Mucosa of rectum (tissue), 2 donors: ENCODE results near the gene CLSTN1.

Experiments used
- H3K27ac ChIP-seq, 2 donors: one replicate each; pipeline ENCODE4 v1.7.0; 2013; ENCODE audit warnings: inconsistent platforms in 2 of 2, low read depth in 2 of 2, low read length in 2 of 2
- H3K27me3 ChIP-seq, 2 donors: one replicate each; pipeline ENCODE4 v1.7.0; 2013; ENCODE audit warnings: low read length in 2 of 2; ENCODE audit not compliant: control insufficient read depth in 2 of 2, insufficient read depth in 2 of 2
- H3K36me3 ChIP-seq, 2 donors: one replicate each; pipeline ENCODE4 v1.7.0; 2013; ENCODE audit warnings: low read length in 2 of 2; ENCODE audit not compliant: control insufficient read depth in 2 of 2, insufficient read depth in 2 of 2
- H3K4me1 ChIP-seq, 2 donors: one replicate each; pipeline ENCODE4 v1.7.0; 2013; ENCODE audit warnings: low read length in 2 of 2, mild to moderate bottlenecking in 1 of 2; ENCODE audit not compliant: control insufficient read depth in 2 of 2, insufficient read depth in 2 of 2
- H3K4me3 ChIP-seq, 2 donors: one replicate each; pipeline ENCODE4 v1.7.0; 2013; ENCODE audit warnings: low read length in 2 of 2
- H3K9ac ChIP-seq, 2 donors: one replicate each; pipeline ENCODE4 v1.7.0; 2013; ENCODE audit warnings: low read length in 2 of 2, low read depth in 1 of 2, mild to moderate bottlenecking in 1 of 2
- H3K9me3 ChIP-seq, 2 donors: one replicate each; pipeline ENCODE4 v1.7.0; 2013; ENCODE audit warnings: low read length in 2 of 2; ENCODE audit not compliant: control insufficient read depth in 2 of 2
- donor health status: healthy.
- donor health status: Normal muscosa, but diverticular disease.

CLSTN1 gene

DNA sequence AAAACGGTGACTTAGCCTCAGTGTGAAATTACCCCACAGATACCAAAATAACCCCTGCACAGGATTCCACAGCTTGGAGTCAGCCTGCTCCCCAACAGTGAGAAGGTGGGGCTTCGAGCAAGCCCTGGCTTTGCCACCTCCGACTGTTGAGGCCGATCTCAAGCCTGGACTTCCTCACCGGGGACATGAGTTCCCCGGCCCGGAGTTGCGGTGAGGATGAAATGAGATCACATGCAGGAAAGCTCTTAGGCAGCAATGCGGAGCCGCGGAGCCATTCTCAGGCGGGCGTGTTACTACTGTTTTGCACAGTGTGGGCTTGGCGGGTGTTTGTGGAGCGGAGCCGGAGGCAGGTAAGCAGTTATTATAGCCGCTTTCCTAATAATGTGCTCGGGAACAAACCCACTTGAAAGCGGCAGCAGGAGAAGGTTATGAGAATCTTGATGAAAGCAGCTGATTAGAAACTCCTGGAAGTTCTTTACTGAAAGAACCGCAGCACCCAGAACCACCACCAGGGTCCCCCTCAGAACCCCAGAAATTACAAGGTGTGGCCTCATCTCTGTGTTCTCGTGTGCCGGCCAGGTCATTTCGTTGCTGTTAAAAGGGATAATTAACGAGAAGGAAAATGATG is 3.9 kb upstream of the CLSTN1 start:
- no peak overlapping the region for H3K27ac ChIP-seq
- no peak overlapping the region for H3K4me3 ChIP-seq
- no peaks in the 10 kb centered on the region for H3K36me3 ChIP-seq

DNA sequence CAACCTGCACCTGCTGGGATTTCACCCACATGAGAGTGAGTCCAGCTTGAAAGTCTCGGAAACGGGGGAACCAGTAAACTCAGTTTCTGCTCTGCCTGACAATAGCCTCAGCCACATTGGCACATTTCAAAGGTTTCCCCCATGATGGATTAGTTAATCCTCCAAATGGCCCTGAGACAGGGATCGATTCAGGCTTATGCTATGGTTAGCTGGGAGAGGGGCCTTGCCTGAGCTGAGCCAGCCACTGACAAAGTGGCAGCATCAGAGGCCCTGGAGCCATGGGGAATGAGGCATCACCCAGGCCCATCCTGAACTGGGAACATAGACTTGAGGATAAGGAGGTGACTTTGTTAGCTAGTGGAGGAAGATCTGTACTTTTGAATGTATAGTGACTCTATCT is 2.9 kb upstream of the CLSTN1 start:
- peak overlapping the region; percentile 97 to 98 for H3K27ac ChIP-seq
- H3K9ac ChIP-seq = peak overlapping the region in 1 of 2 donors; percentile 94
- H3K4me3 ChIP-seq = no peak overlapping the region
- no peaks in the 10 kb centered on the region for H3K9me3 ChIP-seq
- peaks cover 27 to 34% of the 10 kb centered on the region in 2 donors for H3K4me1 ChIP-seq
- no peaks in the 10 kb centered on the region for H3K36me3 ChIP-seq
- no peaks in the 10 kb centered on the region for H3K27me3 ChIP-seq

More for the DNA sequence above, 3.9 kb upstream of the CLSTN1 start:
- Histone ChIP-seq H3K4me1 (peaks cover 19 to 25% of the 10 kb centered on the region in 2 donors), H3K9ac (no peak overlapping the region), H3K9me3 (no peaks in the 10 kb centered on the region), H3K27me3 (no peaks in the 10 kb centered on the region)

DNA sequence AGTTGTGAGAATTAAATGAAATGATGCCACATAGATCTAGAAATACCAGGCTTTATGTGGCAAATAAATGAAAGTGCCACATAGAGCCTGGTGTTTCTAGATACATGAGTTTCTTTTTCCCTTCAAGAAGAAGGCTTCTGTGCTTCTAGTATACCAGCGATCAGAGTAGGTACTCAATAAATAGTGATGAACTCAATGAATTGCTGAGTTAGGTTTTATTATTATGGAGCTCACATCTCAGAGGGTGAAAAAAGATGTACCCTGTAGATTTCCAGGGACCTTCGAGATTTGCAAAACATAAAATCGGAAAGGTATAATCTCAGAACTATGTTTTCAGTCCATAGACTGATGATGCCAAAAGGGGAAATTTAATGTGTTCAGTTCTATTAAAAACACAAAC is 2.3 kb upstream of the CLSTN1 start:
- Histone ChIP-seq H3K9ac (peak overlapping the region; percentile 7 to 94), H3K9me3 (no peaks in the 10 kb centered on the region), H3K4me3 (no peak overlapping the region), H3K4me1 (peaks cover 29 to 34% of the 10 kb centered on the region in 2 donors), H3K36me3 (no peaks in the 10 kb centered on the region), H3K27ac (peak overlapping the region; percentile 97 to 98), H3K27me3 (no peaks in the 10 kb centered on the region)

DNA sequence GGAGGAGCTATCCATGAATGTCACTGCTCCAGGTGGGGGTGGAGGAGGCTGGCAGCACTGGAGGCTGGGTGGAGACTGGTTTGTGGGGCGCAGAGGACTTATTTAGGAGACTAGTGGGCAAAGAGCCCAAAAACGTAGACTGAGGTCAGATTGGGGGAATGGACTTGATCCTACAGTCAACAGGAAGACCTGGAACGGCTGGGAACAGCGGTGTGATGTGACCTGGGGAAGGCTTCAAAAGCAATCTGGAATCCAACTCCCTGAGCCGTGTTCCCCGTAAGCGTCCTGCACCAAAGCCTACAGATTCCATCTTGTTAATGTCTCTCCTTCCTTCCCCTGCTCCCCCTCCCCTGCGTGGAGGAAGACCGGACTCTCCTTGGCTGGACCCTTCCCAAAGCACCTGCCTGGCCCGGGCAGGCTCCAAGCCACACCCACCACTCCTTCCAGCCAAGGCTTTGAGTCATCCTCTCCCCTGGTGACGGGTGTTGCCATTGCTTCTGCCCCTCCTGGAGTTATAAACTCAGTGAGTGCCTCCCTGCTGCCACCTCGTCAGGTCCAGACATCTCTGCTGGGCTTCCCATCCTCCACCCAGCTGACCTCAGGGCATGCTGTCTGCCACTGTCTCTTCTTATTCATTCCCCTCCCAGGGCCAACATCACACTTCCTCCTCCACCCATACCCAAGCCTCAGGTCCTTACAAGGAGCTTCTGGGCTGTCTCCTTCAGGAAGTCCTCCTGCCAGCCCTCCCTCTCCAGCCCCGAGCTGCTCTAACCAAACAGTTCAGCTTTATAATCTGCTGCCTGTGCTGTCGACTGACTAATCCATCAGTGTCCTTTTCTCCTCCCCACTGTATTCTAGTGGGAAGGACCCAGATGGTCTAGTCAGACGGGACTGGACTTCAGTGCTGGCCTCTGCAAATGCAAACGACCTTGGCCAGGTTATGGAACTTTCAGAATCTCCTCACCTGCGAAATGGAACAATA is 1.6 kb upstream of the CLSTN1 start:
- Histone ChIP-seq H3K9ac (peak overlapping the region; percentile 77 to 94), H3K27ac (peak overlapping the region; percentile 97 to 98), H3K36me3 (no peaks in the 10 kb centered on the region), H3K27me3 (no peaks in the 10 kb centered on the region), H3K9me3 (no peaks in the 10 kb centered on the region), H3K4me3 (peak overlapping the region; percentile 67 to 87), H3K4me1 (peaks cover 29 to 34% of the 10 kb centered on the region in 2 donors)

DNA sequence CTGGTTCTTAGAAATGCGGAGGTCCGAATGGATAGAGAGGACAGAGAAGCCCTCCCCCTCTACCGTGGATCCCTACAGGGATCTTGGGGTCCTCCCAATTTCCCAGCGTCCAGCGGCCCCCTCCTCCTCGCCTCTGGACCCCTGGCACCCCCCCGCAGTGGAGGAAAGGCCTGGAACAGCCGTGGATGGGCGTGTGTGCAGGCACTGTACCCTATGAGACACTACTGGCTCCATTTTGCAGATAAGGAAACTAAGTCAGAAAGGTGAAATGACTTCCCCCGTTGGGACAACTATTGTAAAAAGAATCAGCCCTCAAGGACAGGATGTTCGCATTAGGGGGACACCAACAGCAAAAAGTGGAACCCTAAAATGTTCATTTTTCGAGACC is 931 bp upstream of the CLSTN1 start:
- Histone ChIP-seq H3K4me1 (peaks cover 29 to 34% of the 10 kb centered on the region in 2 donors), H3K9ac (peak overlapping the region; percentile 77 to 94), H3K27me3 (no peaks in the 10 kb centered on the region), H3K4me3 (peak overlapping the region; percentile 67 to 87), H3K36me3 (no peaks in the 10 kb centered on the region), H3K27ac (peak overlapping the region; percentile 97 to 98), H3K9me3 (no peaks in the 10 kb centered on the region)

DNA sequence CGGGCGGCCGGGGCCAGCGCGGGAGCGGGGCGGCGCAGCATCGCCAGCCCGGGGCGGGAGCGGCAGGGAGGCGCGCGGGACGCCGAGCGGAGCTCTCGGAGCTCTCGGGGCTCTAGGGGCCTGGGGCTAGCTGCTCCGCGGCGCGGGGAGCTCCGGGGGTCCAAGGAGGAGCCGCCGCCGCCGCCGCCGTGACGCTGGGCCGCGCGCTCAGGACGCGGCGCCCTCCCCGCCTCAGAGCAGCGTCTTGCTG is 147 bp downstream of the CLSTN1 start:
- Histone ChIP-seq H3K36me3 (no peaks in the 10 kb centered on the region), H3K27ac (peak overlapping the region; percentile 86 to 91), H3K9ac (peak overlapping the region; percentile 88 to 93)

DNA sequence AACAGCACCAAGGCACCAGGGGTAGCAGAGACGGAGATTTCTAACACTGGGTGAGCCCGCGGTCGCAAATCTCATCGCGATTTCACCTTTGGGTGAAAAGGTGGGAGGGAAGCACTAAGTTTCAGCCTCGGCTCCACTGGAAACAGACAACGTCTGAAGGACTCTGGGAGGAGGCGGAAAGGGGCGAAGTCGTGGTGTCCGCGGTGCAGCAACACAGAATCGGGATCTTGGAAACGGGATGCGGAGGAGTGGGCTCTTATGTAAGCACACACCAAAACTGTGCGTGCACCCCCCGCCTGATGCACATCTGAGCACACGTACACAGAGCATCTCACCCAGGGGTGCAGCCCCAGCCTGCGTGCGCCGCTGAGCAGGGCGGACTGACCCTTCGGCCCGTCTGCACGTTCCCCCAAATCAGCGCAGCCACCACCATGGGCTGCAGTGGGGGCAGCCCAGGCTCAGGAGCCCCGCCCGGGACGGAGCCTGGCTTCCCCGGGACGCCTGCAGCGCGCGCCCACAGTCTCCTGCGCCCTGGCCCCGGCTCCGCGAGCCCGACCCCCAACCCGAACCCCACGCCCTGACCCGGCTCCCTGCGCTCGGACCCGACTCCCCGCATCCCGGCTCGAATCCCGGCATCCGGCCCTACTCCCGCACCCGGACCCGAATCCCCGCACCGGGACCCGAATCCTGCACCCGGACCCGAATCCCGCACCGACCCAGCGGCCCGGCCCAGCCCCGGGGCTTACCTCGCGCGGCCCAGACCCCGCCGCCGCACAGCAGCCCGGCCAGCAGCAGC is 670 bp downstream of the CLSTN1 start:
- no peaks in the 10 kb centered on the region for H3K9me3 ChIP-seq
- H3K27ac ChIP-seq = peak overlapping the region; percentile 86 to 91
- H3K27me3 ChIP-seq = no peaks in the 10 kb centered on the region
- no peaks in the 10 kb centered on the region for H3K36me3 ChIP-seq
- H3K4me1 ChIP-seq = peaks cover 29 to 34% of the 10 kb centered on the region in 2 donors
- H3K9ac ChIP-seq = peak overlapping the region; percentile 88 to 93
- peak overlapping the region; percentile 87 to 94 for H3K4me3 ChIP-seq

More for the DNA sequence above, 147 bp downstream of the CLSTN1 start:
- peak overlapping the region; percentile 87 to 94 for H3K4me3 ChIP-seq
- no peaks in the 10 kb centered on the region for H3K27me3 ChIP-seq
- no peaks in the 10 kb centered on the region for H3K9me3 ChIP-seq
- H3K4me1 ChIP-seq = peaks cover 29 to 34% of the 10 kb centered on the region in 2 donors

DNA sequence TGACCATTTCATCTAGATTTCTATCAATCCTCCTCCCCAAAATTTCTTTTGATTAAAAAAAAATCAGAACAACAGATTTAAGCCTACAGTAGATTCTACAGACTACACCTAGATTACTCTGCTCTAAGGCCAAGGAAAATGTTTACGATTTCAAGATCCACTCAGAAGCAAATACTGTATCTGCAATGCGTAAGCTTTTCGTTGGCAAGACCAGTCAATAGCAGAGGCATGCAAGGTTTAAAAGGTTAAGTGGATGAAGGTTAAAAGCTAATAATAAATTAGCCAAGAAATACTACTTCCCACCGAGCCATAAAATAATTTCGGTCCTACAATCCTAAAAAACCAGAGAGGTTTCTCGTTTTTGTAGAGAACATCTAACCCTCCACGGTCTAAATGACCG is 1.3 kb downstream of the CLSTN1 start:
- Histone ChIP-seq H3K9ac (peak overlapping the region; percentile 88 to 93), H3K36me3 (no peaks in the 10 kb centered on the region), H3K27ac (peak overlapping the region; percentile 86 to 91), H3K9me3 (no peaks in the 10 kb centered on the region), H3K4me3 (peak overlapping the region; percentile 87 to 94), H3K4me1 (peaks cover 29 to 34% of the 10 kb centered on the region in 2 donors), H3K27me3 (no peaks in the 10 kb centered on the region)

DNA sequence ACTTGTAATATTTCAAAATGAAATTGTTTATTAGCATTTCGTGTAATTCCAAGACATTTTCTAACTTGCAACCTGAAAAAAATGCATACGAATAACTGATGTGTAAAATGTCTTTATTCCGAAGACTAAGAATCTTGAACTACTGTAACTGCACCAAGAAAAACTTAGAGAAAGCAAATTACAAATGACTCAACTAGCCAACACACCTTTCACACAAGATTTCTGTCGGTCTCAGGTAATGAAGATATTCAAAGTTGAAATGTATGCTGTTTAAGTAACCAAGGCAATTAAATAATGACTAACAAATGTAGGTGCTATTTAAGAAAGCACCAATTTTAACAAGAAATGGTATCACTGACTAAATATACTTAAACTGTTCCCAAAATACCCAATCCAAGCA is 2.1 kb downstream of the CLSTN1 start:
- peak overlapping the region; percentile 87 to 94 for H3K4me3 ChIP-seq
- peaks cover 29 to 36% of the 10 kb centered on the region in 2 donors for H3K4me1 ChIP-seq
- no peaks in the 10 kb centered on the region for H3K36me3 ChIP-seq
- no peaks in the 10 kb centered on the region for H3K27me3 ChIP-seq
- H3K27ac ChIP-seq = peak overlapping the region; percentile 86 to 91
- H3K9ac ChIP-seq = peak overlapping the region in 1 of 2 donors; percentile 93
- H3K9me3 ChIP-seq = no peaks in the 10 kb centered on the region
